Activated B cell treated with CpG ODN at 0.5 μM for 24 hours (primary cell): ENCODE results near the gene NANOS1. TPM values are rescaled to one million over a fixed set of nuclear protein-coding genes. Genes with fewer than 3 reads are reported as not detected.

ENCODE experiments used
- ATAC-seq: fragments of 200-7000 bp; cut with Tn5 transposase; one replicate; pipeline ENCODE4 v1.10.0; 2021; ENCODE audit warnings: low read depth, mild to moderate bottlenecking, moderate library complexity
- CTCF ChIA-PET: fragments of 350-600 bp; sonication (Branson Sonifier 250); formaldehyde crosslinking; loops from one replicate; lab custom pipeline; 2021; ENCODE audit warnings: antibody characterized with exemption; lab: Charles Lee
- POLR2A ChIA-PET: fragments of 350-600 bp; sonication (Branson Sonifier 250); formaldehyde crosslinking; loops from one replicate; lab custom pipeline; 2021; ENCODE audit warnings: antibody characterized with exemption; lab: Charles Lee
- DNase-seq: peaks from one replicate; pipeline ENCODE4 v3.0.0; 2022
- H3K27ac Mint-ChIP-seq: one replicate; pipeline ENCODE4 v1.8.0; 2020; ENCODE audit warnings: mixed read lengths
- H3K27me3 Mint-ChIP-seq: one replicate; pipeline ENCODE4 v1.8.0; 2021; ENCODE audit warnings: mixed read lengths
- H3K36me3 Mint-ChIP-seq: one replicate; pipeline ENCODE4 v1.8.0; 2021; ENCODE audit warnings: low read depth, mixed read lengths
- H3K4me1 Mint-ChIP-seq: one replicate; pipeline ENCODE4 v1.8.0; 2021; ENCODE audit warnings: mixed read lengths
- H3K4me3 Mint-ChIP-seq: one replicate; pipeline ENCODE4 v1.8.0; 2020; ENCODE audit warnings: mild to moderate bottlenecking, mixed read lengths
- H3K9me3 Mint-ChIP-seq: one replicate; pipeline ENCODE4 v1.8.0; 2020; ENCODE audit warnings: mixed read lengths
- intact Hi-C: fragments of 100-400 bp; cut with micrococcal nuclease; formaldehyde crosslinking; loops from one replicate; pipeline ENCODE4 v1.15.1; 2024
- total RNA-seq: library from RNA; stranded (reverse); gene quantifications from 2 replicates; pipeline ENCODE4 v1.2.3, GENCODE V29; 2022
- TF ChIP-seq, protein P1 (sequence below): fragments of 200-600 bp; IDR thresholded peaks from one replicate; pipeline ENCODE4 v1.8.0; 2022; ENCODE audit warnings: antibody characterized with exemption, mild to moderate bottlenecking

Gene NANOS1
- total RNA-seq, 1 donor from 2014 or later, result 0.33 TPM

DNA sequence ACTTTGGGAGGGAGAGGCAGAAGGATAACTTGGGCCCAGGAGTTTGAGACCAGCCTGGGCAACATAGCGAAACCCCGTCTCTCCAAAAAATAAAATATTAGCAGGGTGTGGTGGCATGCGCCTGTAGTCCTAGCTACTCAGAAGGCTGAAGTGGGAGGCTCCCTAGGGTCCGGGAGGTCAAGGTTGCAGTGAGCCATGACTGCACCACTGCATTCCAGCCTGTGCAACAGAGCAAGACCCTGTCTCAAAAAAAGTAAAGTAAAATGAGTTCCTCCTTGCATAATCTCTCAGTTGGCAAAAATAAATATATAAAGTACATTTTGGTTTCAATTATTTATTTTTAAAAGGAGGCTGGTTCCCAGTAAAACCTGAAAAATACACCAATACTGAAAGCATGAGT, 11.8 kb downstream of the NANOS1 start:
- H3K4me1 Mint-ChIP-seq, result no peaks in the 10 kb centered on the region
- ChIA-PET POLR2A (no interaction called here), CTCF (no interaction called here)
- H3K9me3 Mint-ChIP-seq, result no peaks in the 10 kb centered on the region
- H3K4me3 Mint-ChIP-seq, result no peak overlapping the region
- TF ChIP-seq, protein P1, sequence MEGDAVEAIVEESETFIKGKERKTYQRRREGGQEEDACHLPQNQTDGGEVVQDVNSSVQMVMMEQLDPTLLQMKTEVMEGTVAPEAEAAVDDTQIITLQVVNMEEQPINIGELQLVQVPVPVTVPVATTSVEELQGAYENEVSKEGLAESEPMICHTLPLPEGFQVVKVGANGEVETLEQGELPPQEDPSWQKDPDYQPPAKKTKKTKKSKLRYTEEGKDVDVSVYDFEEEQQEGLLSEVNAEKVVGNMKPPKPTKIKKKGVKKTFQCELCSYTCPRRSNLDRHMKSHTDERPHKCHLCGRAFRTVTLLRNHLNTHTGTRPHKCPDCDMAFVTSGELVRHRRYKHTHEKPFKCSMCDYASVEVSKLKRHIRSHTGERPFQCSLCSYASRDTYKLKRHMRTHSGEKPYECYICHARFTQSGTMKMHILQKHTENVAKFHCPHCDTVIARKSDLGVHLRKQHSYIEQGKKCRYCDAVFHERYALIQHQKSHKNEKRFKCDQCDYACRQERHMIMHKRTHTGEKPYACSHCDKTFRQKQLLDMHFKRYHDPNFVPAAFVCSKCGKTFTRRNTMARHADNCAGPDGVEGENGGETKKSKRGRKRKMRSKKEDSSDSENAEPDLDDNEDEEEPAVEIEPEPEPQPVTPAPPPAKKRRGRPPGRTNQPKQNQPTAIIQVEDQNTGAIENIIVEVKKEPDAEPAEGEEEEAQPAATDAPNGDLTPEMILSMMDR, result no peak
- no peak overlapping the region for H3K27ac Mint-ChIP-seq
- peaks cover 88% of the 10 kb centered on the region for H3K36me3 Mint-ChIP-seq
- DNase-seq (no peak), ATAC-seq (no peak)
- no peaks in the 10 kb centered on the region for H3K27me3 Mint-ChIP-seq
- intact Hi-C loops, result no loop called here

DNA sequence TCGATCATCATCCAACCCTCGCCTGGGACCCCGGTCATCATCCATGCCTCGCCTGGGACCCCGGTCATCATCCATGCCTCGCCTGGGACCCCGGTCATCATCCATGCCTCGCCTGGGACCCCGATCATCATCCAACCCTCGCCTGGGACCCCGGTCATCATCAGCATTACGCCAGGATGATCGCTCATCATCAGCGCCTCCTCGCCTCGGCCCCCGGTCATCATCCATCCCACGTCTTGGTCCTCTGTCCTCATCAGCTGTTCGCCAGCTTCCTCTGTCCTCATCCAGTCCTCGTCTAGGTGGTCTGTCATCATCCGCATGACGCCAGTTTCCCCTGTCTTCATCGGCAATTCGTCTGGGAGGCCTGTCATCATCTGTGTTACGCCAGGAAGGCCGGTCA, 12.7 kb downstream of the NANOS1 start:
- peaks cover 92% of the 10 kb centered on the region for H3K36me3 Mint-ChIP-seq
- no peak overlapping the region for H3K27ac Mint-ChIP-seq
- ChIA-PET CTCF (no interaction called here), POLR2A (no interaction called here)
- no peak overlapping the region for H3K4me3 Mint-ChIP-seq
- DNase-seq (no peak), ATAC-seq (no peak)
- no peaks in the 10 kb centered on the region for H3K4me1 Mint-ChIP-seq
- H3K27me3 Mint-ChIP-seq, result no peaks in the 10 kb centered on the region
- TF ChIP-seq, protein P1, result no peak
- no peaks in the 10 kb centered on the region for H3K9me3 Mint-ChIP-seq
- intact Hi-C loops, result no loop called here

DNA sequence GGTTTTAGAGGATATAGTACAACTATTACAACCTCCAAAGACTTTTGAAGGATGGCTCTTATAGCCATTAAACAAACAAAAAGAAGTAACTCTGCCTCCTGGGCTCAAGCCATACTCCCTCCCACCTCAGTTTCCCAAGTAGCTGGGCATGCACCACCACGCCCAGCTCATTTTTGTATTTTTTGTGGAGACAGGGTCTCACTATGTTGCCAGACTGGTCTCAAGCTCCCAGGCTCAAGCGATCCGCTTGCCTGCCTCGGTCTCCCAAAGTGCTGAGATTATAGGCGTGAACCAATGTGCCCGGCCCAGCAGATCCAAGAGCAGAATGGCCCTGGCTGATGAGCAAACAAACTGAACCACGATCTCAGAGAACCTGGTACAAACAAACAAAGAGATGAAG, 16.0 kb downstream of the NANOS1 start:
- Mint-ChIP-seq H3K36me3 (peaks cover 94% of the 10 kb centered on the region), H3K4me1 (peaks cover 13% of the 10 kb centered on the region), H3K4me3 (no peak overlapping the region), H3K9me3 (no peaks in the 10 kb centered on the region), H3K27ac (no peak overlapping the region), H3K27me3 (no peaks in the 10 kb centered on the region)
- DNase-seq, result no peak
- intact Hi-C loops, result no loop called here
- CTCF ChIA-PET, result no interaction called here
- ATAC-seq, result no peak
- TF ChIP-seq, protein P1, result no peak
- POLR2A ChIA-PET, result no interaction called here

DNA sequence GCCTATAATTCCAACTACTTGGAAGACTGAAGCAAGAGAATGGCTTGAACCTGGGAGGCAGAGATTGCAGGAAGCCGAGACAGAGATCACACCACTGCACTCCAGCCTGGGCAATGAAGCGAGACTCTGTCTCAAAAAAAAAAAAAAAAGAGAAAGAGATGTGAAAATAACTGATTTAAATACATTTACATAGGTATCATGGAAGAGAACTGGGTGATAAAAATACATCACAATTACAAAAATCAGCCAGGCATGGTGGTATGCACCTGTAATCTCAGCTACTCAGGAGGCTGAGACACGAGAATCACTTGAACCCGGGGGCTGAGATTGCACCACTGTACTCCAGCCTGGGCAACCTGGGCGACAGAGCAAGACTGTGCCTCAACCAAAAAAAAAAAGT, 19.8 kb downstream of the NANOS1 start:
- no peak overlapping the region for H3K27ac Mint-ChIP-seq
- TF ChIP-seq, protein P1, result no peak
- peaks cover 13% of the 10 kb centered on the region for H3K4me1 Mint-ChIP-seq
- ChIA-PET CTCF (no interaction called here), POLR2A (interaction anchor here (0.7 kb wide), 1 partner anchor 579 kb away, joined by 5 read pairs; no protein-coding TSS in a partner anchor)
- no peak for DNase-seq
- no peak overlapping the region for H3K4me3 Mint-ChIP-seq
- ATAC-seq, result peak; percentile 37
- no peaks in the 10 kb centered on the region for H3K27me3 Mint-ChIP-seq
- intact Hi-C loops, result no loop called here
- H3K9me3 Mint-ChIP-seq, result no peaks in the 10 kb centered on the region
- peaks cover 94% of the 10 kb centered on the region for H3K36me3 Mint-ChIP-seq

DNA sequence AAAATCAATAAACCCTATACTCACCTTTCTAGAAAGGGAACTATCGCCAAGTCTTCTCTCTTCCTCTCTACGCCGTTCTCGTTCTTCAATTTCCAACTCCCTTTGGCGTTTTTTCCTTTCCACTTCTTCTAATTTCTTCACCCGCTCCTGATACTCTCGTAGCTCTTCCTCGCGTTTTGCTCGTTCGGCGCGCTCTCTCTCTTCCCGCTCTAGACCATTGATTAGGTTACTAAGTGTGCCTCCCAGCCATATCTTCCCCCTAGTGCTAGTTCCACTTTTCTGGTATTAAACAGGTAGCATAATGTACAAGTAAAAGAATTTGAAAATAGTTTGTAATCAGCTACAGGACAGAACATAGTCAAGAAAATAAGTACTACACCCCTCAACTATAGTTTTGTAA, 20.3 kb downstream of the NANOS1 start:
- ChIA-PET CTCF (no interaction called here), POLR2A (interaction anchor here (0.7 kb wide), 1 partner anchor 579 kb away, joined by 5 read pairs; no protein-coding TSS in a partner anchor)
- H3K4me1 Mint-ChIP-seq, result peaks cover 13% of the 10 kb centered on the region
- H3K36me3 Mint-ChIP-seq, result peaks cover 98% of the 10 kb centered on the region
- DNase-seq (no peak), ATAC-seq (no peak)
- H3K9me3 Mint-ChIP-seq, result no peaks in the 10 kb centered on the region
- intact Hi-C loops, result no loop called here
- no peaks in the 10 kb centered on the region for H3K27me3 Mint-ChIP-seq
- no peak overlapping the region for H3K27ac Mint-ChIP-seq
- TF ChIP-seq, protein P1, result no peak
- no peak overlapping the region for H3K4me3 Mint-ChIP-seq
